H1 (cell line): ENCODE measurements around the gene CYSRT1. TPM values are rescaled to one million over a fixed set of nuclear protein-coding genes. Genes with fewer than 3 reads are reported as not detected.

Experiments used
- BCL11A ChIP-seq, 2 experiments: IDR thresholded peaks; one replicate each; pipeline ENCODE4 v1.6.1; 2011; ENCODE audit warnings: low read depth in 2 of 2, low read length in 2 of 2, mild to moderate bottlenecking in 2 of 2
- EP300 ChIP-seq, 2 experiments: IDR thresholded peaks; 1 replicate in 1 of 2; 2 replicates in 1 of 2; pipeline ENCODE4 v1.6.1; 2011 to 2012; ENCODE audit warnings: low read depth in 2 of 2, low read length in 2 of 2, mild to moderate bottlenecking in 2 of 2, borderline replicate concordance in 1 of 2, inconsistent platforms in 1 of 2, moderate library complexity in 1 of 2
- JUN ChIP-seq: IDR thresholded peaks from 2 replicates; pipeline ENCODE4 v1.6.1; 2011; ENCODE audit warnings: low read depth, mild to moderate bottlenecking, improper control_type of control experiment, low read length
- JUND ChIP-seq: IDR thresholded peaks from 2 replicates; pipeline ENCODE4 v1.6.1; 2011; ENCODE audit warnings: mild to moderate bottlenecking, improper control_type of control experiment, low read length
- KDM1A ChIP-seq: fragments of 200-600, 300-600 bp; sonication (generic); IDR thresholded peaks from 2 replicates; pipeline ENCODE4 v1.7.1; 2016; ENCODE audit warnings: mild to moderate bottlenecking, low read length, borderline replicate concordance
- KDM5A ChIP-seq: fragments of 200-600 bp; IDR thresholded peaks from 2 replicates; pipeline ENCODE4 v1.7.1; 2012; ENCODE audit warnings: mild to moderate bottlenecking, low read length, inconsistent platforms, mixed read lengths
- NANOG ChIP-seq: IDR thresholded peaks from 2 replicates; pipeline ENCODE4 v1.6.1; 2011; ENCODE audit warnings: low read length, low read depth, mild to moderate bottlenecking, inconsistent platforms; ENCODE audit not compliant: insufficient read depth, poor library complexity, severe bottlenecking
- POLR2AphosphoS5 ChIP-seq: IDR thresholded peaks from 2 replicates; pipeline ENCODE4 v1.6.1; 2011; ENCODE audit warnings: low read depth, low read length
- SAP30 ChIP-seq: fragments of 300-600 bp; sonication (generic); IDR thresholded peaks from 2 replicates; pipeline ENCODE4 v1.7.1; 2012; ENCODE audit warnings: low read length, moderate library complexity, mild to moderate bottlenecking, inconsistent platforms; ENCODE audit not compliant: insufficient read depth, insufficient replicate concordance
- SIRT6 ChIP-seq: IDR thresholded peaks from one replicate; pipeline ENCODE4 v1.7.1; 2012; ENCODE audit warnings: low read length, inconsistent platforms
- SIX5 ChIP-seq: IDR thresholded peaks from 2 replicates; pipeline ENCODE4 v1.6.1; 2011; ENCODE audit warnings: mild to moderate bottlenecking, low read depth, low read length
- SP1 ChIP-seq: IDR thresholded peaks from 2 replicates; pipeline ENCODE4 v1.6.1; 2011; ENCODE audit warnings: low read depth, low read length
- SP2 ChIP-seq: IDR thresholded peaks from 2 replicates; pipeline ENCODE4 v1.6.1; 2012; ENCODE audit warnings: mild to moderate bottlenecking, low read length, inconsistent platforms
- TAF1 ChIP-seq: IDR thresholded peaks from 2 replicates; pipeline ENCODE4 v1.6.1; 2011; ENCODE audit warnings: mild to moderate bottlenecking, low read depth, low read length
- TAF7 ChIP-seq: optimal IDR thresholded peaks from 2 replicates; pipeline ENCODE3; 2011; ENCODE audit warnings: low read depth, mild to moderate bottlenecking, inconsistent platforms, low read length, moderate library complexity, borderline replicate concordance
- TCF12 ChIP-seq: IDR thresholded peaks from 2 replicates; pipeline ENCODE4 v1.6.1; 2011; ENCODE audit warnings: low read depth, mild to moderate bottlenecking, low read length
- YY1 ChIP-seq: IDR thresholded peaks from 2 replicates; pipeline ENCODE4 v1.6.1; 2011; ENCODE audit warnings: low read depth, mild to moderate bottlenecking, low read length
- ZNF274 ChIP-seq: IDR thresholded peaks from 2 replicates; pipeline ENCODE4 v1.7.0; 2012; ENCODE audit warnings: low read length, borderline replicate concordance; ENCODE audit errors: extremely low read depth
- polyA plus RNA-seq, 7 experiments: library from polyadenylated mRNA; depleted of rRNA in 3 of 7; stranded (reverse) in 5 of 7; unstranded in 2 of 7; fragments of >200 nt in 5 of 7; fragments of 200-250 nt in 2 of 7; gene quantifications; 1 replicate in 5 of 7; 2 replicates in 1 of 7; 4 replicates in 1 of 7; pipeline versions ENCODE4 v1.2.1 to v1.2.3, GENCODE V29; 2011 to 2013; ENCODE audit warnings: missing spikeins in 2 of 7, mixed read lengths in 2 of 7
- total RNA-seq: library from RNA; stranded (reverse); fragmentation: NEBNext Ultra II Directional; extraction: Animal tissue kit (Norgen Biotek cat#: 25700); gene quantifications from 2 replicates; pipeline ENCODE4 v1.2.1, GENCODE V29; 2021
- TF ChIP-seq, protein P1 (sequence below): IDR thresholded peaks from 2 replicates; pipeline ENCODE4 v1.6.1; 2011; ENCODE audit warnings: low read depth, mild to moderate bottlenecking, low read length; ENCODE audit not compliant: insufficient read depth
- TF ChIP-seq, protein P2 (sequence below): IDR thresholded peaks from 2 replicates; pipeline ENCODE4 v1.6.1; 2011; ENCODE audit warnings: low read length, improper control_type of control experiment

CYSRT1 gene
- total and polyA plus RNA-seq, 2 of the 8 experiments (the other 6 are each of a cell fraction or from before 2014, with no cell fraction given) = 1.0 to 6.5 TPM

DNA sequence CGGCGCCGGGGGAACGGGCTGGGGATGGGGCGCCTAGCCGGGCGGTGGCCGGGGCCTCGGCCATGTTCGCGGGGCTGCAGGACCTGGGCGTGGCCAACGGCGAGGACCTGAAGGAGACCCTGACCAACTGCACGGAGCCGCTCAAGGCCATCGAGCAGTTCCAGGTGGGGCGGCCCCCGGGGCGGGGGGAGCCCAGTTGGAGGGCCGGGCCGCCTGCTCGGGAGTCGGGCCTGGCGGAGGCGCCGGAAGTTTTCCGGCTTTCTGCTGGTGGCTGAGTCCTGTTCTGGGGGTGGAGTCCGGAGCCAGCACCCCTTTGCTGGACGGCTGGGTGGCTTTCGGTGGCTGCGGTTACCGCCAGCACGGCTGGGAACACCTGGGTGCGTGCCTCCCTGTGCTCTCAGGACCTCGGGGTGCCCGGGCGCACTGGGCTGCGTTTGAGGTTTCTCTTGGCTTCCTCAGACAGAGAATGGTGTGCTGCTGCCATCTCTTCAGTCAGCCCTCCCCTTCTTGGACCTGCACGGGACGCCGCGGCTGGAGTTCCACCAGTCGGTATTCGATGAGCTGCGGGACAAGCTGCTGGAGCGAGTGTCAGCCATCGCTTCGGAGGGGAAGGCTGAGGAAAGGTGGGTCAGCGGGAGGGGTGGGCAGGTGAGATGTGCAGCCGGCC, 30.6 kb downstream of the CYSRT1 start (continued):
- TF ChIP-seq, protein P1, sequence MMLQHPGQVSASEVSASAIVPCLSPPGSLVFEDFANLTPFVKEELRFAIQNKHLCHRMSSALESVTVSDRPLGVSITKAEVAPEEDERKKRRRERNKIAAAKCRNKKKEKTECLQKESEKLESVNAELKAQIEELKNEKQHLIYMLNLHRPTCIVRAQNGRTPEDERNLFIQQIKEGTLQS = no peak
- TF ChIP-seq SIRT6 (no peak), JUND (no peak), POLR2AphosphoS5 (no peak), JUN (no peak), BCL11A (IDR thresholded peaks at IDR 0.05; ENCODE audit: low read depth in 2 of 2, low read length in 2 of 2) (no peak), TCF12 (no peak), YY1 (0 out of 2 replicates have a peak, but pooled peaks have one; percentile 66), TAF1 (no peak), KDM1A (no peak), ZNF274 (no peak), SAP30 (peak; percentile 43), KDM5A (peak; percentile 48), TAF7 (no peak), SP1 (no peak), SIX5 (no peak), SP2 (no peak), EP300 (IDR thresholded peaks at IDR 0.05; ENCODE audit: borderline replicate concordance in 1 of 2, low read depth in 2 of 2, low read length in 2 of 2) (no peak), NANOG (no peak)
- TF ChIP-seq, protein P2, sequence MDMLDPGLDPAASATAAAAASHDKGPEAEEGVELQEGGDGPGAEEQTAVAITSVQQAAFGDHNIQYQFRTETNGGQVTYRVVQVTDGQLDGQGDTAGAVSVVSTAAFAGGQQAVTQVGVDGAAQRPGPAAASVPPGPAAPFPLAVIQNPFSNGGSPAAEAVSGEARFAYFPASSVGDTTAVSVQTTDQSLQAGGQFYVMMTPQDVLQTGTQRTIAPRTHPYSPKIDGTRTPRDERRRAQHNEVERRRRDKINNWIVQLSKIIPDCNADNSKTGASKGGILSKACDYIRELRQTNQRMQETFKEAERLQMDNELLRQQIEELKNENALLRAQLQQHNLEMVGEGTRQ = no peak
